Activated CD8-positive, alpha-beta memory T cell treated with anti-CD3 and anti-CD28 coated beads, Interleukin-2, amount 50 U/mL, for 1 hour (primary cell): ENCODE results near the gene SKAP2.

ENCODE experiments used
- DNase-seq: peaks from one replicate; pipeline ENCODE4 v3.0.0-alpha.2; 2020; ENCODE audit errors: extremely low read depth

SKAP2 gene

DNA sequence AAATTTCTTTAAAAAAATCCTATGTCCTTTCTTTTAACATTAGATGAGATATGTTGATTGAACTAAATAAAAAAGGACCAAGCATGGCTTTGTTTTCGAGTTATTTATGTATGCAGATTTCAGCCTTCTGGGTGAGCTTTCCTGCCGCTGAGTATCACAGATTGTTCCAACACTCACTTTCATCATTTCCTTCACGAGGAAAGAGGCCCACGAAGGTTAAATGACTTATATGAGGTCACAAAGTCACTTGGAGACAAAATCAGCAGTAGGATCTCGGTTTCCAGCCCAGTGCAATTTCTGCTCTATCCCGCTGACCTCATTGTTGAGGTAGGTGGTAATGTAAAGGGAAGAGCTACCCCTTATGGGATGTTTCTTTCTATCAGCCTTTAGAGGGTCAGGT is 226.8 kb downstream of the SKAP2 start:
- DNase-seq, result no peak

DNA sequence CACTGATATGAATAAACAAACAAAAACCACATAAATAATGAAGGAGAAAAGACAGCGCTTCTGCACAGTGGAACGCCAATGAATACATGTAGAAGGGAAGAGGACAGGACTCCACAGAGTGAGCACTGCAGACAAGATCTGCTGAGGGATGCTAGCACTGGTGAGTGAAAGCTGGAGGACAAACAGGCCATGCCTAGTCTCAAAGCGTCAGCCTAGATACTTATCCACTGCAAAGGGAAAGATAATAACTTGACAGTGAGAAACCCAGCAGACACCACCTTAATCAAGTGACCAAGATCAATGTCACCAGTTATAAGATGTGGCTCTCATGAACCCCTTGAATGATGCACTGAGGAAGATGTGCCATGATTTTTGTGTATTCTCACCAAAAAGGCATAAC is 227.6 kb downstream of the SKAP2 start:
- no peak for DNase-seq

DNA sequence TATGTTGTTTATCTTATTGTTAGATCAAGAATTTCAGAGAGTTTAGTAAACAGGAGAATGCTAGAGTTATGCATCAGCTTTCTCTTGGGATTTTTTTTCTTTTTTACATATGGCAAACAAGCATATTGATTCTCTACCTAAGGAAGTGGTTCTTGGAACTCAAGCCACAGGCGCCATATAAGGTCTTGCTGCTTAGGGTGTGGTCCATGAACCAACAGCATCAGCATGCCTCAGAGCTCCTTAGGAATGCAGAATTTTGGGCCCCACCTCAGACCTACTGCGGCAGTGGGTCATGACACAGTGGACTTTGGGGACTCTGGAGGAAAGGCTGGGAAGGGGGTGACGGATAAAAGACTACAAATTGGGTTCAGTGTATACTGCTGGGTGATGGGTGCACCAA is 230.8 kb downstream of the SKAP2 start:
- DNase-seq, result no peak

DNA sequence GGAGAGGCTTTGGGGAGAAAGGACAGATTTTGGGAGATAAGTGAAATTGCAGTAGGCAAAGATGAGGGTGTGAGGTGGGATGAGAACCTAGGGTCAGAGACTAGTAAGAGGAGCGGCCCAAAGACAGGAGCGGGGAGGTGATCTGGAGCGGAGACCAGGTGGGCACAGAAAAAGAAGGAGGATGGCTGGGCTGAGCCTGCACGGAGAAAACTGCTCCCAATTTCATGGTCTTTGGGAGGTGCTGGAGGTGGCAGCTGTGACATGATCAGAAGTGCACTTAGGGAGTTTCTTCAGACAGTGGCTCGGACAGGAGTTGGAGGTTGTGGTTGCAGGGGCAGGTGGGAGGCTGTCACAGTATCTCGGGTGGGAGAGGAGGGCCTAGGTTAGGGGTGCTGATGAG is 232.8 kb downstream of the SKAP2 start:
- DNase-seq, result no peak

DNA sequence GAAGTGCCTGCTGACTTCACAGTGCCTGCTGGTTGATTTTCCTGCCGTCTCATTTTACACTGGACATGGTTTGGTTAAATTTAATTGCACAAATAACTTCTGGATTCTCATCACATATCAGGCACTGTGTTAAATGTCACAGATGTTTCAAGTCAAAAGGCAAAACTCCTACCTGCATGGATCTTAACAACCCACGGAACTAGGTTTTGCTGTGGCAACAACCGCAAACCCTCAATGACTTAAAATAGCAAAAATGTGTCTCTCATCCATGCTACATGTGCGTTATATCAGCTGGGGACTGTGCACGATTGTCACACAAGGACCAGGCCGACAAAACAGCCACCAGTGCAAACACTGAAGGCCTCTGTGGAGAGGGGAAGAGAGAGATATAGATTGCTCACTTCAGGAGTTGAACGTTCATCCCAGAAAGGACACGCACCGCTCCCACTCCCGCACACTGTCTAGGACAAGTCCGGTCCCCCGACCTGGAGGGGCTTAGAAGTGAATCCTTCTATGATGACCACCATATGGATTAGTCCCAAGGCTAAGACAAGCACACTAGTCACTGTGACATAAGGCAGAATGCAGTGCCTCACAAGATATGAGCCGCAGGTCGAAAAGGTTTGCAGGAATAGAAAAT is 233.3 kb downstream of the SKAP2 start:
- DNase-seq, result no peak

DNA sequence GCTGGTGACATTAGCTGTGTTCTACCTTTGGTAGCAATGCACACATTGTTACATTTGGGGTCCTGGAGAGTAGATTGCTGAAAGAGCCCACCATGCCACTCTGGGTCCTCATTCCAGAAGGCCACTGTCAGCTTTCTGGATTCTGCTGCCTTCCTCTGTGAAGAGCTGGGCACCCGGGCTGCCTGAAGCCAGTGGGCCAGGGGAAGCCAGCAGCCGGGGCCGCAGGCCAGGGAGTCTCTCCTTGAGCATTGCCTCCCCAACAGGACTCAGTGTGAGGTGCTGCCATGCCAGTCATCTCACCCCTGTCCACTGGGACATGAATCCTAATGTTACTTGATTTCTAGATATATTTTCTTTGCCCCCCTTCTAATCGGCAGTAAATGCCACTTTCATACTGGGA is 234.0 kb downstream of the SKAP2 start:
- no peak for DNase-seq

DNA sequence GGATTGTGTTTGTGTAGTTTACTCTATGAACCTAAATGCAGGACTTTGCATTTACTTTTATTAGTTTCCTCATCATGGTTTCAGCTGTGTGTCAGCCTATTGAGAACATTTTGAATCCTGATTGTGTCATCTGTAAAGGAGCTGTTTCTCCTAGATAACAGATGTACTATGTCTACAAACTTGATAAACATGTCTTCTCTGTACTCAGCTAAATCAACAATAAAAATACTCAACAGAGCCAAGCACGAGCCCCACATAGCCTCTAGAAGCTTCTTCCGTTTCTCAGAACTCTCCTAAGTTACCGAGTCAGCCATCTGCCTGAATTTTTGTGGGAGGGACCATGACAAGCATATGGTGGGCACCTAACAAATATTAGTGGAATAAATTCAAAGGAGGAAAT is 234.7 kb downstream of the SKAP2 start:
- DNase-seq, result no peak

DNA sequence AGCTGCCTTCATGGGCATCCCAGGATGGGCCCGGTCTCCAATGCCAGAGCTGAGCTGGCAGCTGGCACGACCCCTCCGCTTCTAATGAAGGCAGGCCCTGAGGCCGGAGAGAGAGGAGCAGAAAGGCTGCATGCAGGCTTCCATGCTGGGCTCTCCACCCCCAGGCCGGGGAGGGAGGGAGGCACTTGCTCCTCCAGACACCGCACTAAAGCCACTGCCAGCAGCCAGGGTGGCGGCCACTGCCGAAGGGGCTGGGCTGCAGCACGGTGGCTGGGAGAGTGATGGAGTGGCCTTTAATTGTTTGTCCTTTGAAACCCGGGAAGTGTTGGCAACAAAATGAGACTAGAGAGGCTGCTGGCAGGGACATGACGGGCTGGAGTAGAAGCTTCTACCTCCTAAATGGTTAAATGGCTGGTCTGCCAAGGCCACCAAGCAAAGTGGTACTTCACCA is 236.5 kb downstream of the SKAP2 start:
- DNase-seq, result no peak

DNA sequence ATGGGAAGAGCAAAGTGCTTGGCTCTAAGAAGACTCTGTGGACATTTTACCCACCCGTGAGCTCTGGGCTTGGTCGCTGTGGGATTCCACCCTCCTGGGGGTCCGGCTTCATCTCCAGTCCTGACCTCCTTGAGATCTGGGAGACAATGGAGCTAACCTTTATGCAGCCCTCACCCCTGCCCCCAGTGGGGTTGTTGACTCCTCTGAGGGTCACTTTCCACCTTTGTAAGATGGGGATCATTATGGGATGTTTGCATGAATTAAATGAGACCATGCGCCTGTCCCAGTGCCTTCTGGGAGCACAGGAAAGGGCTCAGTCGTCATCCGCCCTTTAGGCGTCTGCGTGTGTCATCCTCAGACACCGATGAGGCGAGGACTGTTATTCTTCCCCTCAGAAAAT is 237.2 kb downstream of the SKAP2 start:
- no peak for DNase-seq

DNA sequence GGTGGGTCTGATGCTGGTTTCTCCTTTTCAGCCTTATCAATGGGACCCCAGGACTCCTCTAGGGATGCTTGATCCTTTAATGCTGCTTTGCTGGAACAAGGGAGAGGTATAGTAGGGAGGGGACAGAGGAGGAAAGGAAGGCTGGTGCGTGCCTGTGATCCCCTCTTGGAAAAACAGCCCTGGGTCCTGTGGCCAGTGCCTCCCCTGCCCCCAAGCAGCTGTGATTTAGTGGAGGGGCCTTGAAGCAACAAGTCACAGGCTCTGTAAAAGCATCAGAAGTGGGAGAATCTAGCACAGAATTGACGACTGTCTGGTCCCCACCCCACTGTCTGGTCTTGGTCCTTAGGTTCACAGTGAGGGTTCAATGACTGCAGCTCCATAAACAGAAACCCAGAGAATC is 237.7 kb downstream of the SKAP2 start:
- no peak for DNase-seq

DNA sequence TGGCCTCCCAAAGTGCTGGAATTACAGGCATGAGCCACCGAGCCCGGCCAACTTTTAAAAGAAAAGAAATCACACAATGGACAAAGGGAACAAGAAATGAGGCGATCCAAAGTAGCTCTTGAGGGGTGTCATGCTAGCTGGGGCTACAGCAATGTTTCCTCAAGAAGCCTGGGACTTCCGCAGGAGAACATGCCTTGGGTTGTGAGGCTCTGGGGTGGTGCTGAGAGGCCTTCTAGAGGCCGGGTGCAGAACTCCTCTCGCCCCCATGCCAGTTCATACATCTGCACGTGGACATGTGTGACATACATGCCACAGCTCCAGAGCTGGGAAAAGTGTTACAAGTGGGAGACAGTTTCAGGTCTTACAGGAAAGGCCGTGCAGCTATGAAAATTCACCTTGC is 238.2 kb downstream of the SKAP2 start:
- DNase-seq, result no peak

DNA sequence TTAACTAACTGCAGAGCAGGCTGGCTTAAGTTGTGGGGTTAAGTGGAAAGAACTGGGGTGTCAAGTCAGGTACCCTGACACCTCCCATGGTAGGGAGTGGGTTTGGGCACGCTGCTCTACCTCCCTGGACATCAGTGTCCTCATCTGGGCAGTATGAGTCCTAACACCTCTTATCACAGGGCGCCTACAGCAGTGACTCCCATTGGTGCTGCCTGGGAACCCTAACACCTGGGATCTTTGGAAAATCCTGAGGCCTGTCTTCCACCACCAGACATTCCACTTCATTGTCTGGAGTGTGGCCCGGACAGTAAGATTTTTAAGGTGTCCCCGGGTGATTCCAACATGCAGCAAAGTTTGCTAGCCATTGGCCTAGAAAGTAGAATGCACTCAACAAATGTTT is 239.1 kb downstream of the SKAP2 start:
- no peak for DNase-seq

DNA sequence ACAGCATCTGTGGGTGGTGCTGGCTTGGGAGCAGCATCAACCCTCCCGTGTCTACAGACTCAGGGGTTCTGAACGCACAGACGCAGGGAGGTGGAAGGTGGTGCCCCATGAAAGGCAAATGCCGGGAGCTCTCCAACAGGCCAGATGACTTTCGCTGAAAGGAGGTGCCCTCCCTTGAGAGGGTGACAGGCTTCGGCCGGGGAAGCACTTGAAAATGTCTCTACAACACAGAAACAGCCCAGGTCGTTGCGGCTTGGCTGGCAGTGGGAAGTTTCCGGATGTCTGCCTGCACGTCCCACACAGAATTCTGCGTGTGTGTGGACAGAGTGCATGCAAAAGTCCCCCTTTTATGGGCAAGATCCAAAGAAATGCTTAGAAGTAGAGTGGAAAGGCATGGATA is 239.6 kb downstream of the SKAP2 start:
- DNase-seq, result no peak

DNA sequence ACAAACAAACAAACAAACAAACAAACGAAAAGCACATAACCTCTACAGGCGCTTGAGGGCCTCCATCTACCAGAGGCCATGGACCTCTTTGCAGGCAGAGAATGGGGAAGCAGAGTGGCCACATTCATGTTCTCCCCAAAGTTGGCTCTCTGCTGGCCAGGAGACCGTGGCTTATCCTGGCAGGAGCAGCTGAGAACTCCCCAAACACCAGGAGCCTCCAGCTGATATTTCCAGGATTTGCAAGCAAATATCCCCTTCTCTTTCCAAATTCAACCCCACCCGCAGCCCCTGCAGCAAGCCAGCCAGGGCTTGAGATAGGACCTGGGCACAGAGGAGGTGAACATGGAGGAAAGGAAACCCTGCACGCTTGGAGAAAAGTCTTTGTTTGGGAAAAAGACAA is 240.0 kb downstream of the SKAP2 start:
- no peak for DNase-seq

DNA sequence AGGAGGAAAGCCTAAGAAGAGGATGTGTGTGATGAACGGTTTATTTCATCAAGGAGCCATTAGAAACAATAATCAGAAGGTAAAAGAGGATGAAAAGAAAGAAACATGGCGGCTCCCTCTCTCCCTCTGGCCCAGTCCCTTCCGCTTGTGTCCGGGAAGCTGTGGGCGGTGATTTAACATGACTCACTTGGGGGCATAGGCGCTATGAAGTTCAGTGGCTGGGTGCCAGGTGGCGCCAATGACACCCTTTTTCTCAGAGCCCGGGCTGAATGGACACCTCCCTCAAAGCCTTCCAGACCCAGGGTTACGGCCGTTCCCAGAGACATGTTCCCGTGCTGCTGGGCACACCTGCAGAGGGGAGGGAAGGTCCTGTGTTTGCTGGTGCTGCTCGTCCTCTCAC is 244.0 kb downstream of the SKAP2 start:
- no peak for DNase-seq

DNA sequence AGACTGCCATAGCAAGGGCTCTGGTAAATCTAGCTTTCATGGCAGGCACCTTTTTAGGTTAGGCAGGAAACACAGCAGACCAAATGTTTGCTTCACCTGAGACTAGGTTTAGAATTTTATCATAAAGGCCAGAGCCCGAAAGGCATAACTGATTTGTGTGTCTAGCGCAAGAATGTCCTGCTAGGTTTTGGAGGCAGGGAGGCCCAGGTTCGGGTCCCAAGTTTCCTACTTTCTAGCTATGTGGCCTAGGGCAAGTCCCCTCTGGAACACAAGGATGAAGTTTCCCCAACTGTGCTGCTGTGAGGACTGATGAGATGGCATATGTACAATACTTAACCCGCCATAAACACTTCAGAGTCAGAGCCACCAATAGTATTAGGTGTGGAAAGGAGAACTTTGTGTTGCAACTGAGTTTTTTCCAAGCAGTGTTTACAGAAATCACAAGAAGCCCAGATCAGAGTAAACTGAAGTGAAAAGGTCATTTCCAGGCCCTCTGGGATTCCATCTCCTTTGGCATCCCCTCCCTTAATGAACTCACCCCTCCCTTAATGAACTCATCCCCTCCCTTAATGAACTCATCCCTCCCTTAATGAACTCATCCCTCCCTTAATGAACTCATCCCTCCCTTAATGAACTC is 244.9 kb downstream of the SKAP2 start:
- DNase-seq, result no peak

DNA sequence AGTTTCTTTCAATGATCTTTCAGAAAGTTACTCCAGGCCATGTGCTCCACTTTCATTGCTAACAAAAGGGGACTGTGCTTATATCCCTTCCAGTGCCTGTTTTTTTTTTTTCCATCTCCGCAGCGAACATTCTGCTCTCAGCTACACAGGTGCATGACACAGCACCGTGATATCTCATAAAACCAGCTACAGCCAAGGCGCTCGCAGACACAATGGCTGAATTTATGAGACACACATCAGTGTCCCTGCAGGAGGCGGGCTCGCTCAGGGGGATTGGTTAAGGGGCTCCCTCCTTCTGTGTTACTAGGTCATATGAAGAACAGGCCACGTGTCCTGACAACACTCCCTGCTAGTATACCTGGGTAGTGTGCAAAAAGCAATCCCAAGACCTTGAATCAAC is 245.5 kb downstream of the SKAP2 start:
- no peak for DNase-seq

DNA sequence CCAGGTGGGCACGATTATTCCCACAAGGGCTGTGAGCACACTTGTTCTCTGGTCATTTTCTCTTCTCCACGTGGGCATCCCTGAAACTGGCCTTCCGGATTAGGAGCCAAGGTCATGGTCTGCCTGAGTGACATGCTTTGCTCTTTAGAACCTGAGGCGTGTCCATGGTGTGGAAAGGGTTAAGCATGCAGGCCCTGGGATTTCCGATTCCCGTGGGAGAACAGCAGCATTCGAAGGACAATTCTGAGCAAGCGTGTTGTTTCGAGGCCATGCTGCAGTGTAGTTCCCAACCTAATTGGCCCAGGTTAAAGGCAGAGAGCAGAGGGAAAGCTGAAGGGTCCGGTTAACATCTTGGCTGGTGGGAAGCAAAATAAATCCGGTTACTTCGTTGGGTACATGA is 245.9 kb downstream of the SKAP2 start:
- no peak for DNase-seq
